Kidney epithelial cell (primary cell): Measurements from ENCODE around the gene MAP4K3. TPM values are rescaled to one million over a fixed set of nuclear protein-coding genes. Genes with fewer than 3 reads are reported as not detected.
"Not testable (repeated sequence)": the region's sequence is repeated elsewhere in the genome, so short reads cannot be mapped to it uniquely, and the experiment has no call there.

Experiments used
- DNase-seq: peaks from one replicate; pipeline ENCODE4 v3.0.0-alpha.2; 2010; ENCODE audit warnings: low read depth
- H3K27me3 ChIP-seq: 2 replicates; pipeline ENCODE4 v1.6.0; 2011; ENCODE audit warnings: low read length; ENCODE audit not compliant: control insufficient read depth, insufficient read depth
- H3K36me3 ChIP-seq: 2 replicates; pipeline ENCODE4 v1.5.1; 2011; ENCODE audit warnings: low read length; ENCODE audit not compliant: control insufficient read depth, insufficient read depth
- H3K4me3 ChIP-seq: 2 replicates; pipeline ENCODE4 v1.5.1; 2011; ENCODE audit warnings: low read depth, mild to moderate bottlenecking, control low read depth, low read length
- total RNA-seq: library from RNA; depleted of rRNA; stranded (reverse); fragments of >200 nt; gene quantifications from 2 replicates; pipeline ENCODE4 v1.2.3, GENCODE V29; 2015
- TF ChIP-seq, protein P1 (sequence below): IDR thresholded peaks from 2 replicates; pipeline ENCODE4 v1.5.1; 2011; ENCODE audit warnings: mild to moderate bottlenecking, moderate library complexity, low read length, control low read depth, inconsistent platforms; ENCODE audit not compliant: insufficient read depth, poor library complexity, severe bottlenecking

The MAP4K3 gene
- total RNA-seq, 1 donor from 2014 or later: 25.7 TPM

DNA sequence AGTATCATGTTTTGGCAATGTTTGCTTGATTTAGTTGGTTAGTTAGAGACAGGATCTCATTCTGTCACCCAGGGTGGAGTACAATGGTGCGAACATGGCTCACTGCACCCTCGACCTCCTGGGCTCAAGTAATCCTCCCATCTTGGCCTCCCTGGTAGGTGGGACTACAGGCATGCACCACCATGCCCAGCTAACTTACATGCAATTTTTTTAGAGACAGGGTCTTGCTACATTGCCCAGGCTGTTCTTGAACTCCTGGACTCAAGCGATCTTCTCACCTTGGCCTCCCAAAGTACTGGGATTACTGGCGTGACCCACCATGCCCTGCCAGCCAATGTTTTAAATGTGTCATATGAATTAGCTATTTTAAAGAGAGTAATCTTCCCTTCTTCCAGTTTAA lies 177.0 kb downstream of the MAP4K3 start:
- no peaks in the 10 kb centered on the region for H3K36me3 ChIP-seq

DNA sequence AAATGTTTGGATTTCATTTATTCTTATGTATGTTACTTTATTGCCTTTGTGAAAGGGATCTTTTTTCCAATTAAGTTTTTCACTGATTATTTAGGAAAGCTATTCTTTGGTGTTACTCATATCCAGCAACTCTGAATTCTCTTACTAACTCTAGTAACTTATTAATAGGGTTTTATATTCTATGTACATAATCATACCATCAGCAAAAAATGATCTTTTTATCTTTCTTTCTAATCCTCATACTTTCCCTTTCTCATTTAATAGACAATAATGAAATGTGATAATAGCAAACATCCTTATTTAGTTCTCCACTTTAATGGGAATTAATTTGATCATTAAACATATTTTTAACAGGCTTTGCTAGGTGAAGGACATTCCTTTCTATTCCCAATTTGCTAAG lies 181.0 kb downstream of the MAP4K3 start:
- no peak overlapping the region for H3K4me3 ChIP-seq
- no peaks in the 10 kb centered on the region for H3K36me3 ChIP-seq
- TF ChIP-seq, protein P1, sequence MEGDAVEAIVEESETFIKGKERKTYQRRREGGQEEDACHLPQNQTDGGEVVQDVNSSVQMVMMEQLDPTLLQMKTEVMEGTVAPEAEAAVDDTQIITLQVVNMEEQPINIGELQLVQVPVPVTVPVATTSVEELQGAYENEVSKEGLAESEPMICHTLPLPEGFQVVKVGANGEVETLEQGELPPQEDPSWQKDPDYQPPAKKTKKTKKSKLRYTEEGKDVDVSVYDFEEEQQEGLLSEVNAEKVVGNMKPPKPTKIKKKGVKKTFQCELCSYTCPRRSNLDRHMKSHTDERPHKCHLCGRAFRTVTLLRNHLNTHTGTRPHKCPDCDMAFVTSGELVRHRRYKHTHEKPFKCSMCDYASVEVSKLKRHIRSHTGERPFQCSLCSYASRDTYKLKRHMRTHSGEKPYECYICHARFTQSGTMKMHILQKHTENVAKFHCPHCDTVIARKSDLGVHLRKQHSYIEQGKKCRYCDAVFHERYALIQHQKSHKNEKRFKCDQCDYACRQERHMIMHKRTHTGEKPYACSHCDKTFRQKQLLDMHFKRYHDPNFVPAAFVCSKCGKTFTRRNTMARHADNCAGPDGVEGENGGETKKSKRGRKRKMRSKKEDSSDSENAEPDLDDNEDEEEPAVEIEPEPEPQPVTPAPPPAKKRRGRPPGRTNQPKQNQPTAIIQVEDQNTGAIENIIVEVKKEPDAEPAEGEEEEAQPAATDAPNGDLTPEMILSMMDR: no peak
- H3K27me3 ChIP-seq: no peaks in the 10 kb centered on the region
- no peak for DNase-seq

More for the DNA sequence above, 177.0 kb downstream of the MAP4K3 start:
- TF ChIP-seq, protein P1: no peak
- DNase-seq: no peak
- Histone ChIP-seq H3K27me3 (no peaks in the 10 kb centered on the region), H3K4me3 (no peak overlapping the region)

DNA sequence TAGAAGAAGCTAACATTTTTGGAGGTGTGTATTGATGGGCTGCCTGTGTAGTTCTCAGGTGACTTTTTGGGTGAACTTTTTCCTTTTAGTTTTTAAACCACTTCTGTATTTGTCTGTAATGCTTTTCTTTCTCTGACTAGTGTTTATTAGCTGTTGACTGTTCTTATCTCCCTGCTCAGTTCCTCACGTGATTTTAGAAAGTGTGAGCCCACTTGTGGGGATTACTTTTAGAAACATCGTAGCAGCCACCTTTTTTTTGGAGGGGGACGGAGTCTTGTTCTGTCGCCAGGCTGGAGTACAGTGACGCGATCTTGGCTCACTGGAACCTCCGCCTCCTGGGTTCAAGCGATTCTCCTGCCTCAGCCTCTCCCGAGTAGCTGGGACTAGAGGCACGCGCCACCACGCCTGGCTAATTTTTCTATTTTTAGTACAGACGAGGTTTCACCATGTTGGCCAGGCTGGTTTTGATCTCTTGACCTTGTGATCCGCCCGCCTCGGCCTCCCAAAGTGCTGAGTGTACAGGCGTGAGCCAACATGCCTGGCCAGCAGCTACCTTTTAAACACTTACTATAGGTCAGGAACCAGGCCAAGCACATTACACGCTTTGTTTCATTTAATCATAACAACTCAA lies 184.1 kb downstream of the MAP4K3 start:
- Histone ChIP-seq H3K36me3 (no peaks in the 10 kb centered on the region), H3K27me3 (no peaks in the 10 kb centered on the region), H3K4me3 (no peak overlapping the region)
- TF ChIP-seq, protein P1: no peak
- no peak for DNase-seq

DNA sequence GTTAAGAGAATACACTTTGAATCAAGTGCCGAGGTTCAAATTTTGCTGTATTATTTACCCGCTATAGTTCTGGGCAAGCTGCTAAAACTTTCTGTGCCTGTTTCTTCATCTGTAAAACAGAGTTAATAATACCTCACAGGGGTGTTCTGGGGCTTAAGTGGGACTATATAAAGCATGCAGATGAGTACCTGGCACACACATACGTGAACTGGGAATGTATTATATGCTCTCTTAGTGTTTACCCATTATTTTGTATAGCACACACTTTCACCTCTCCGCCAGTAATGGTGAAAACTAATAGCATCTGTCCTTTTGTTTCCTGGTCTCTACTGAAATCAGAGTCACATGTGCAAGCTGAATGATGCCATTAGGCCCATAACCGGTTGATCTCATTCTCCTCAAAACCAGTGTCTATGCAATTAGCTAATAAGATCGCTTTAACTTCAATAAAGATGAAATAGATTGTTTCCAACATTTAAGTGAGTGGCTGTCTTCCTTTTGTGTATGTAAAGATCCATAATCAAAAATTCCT lies 189.5 kb downstream of the MAP4K3 start:
- TF ChIP-seq, protein P1: no peak
- Histone ChIP-seq H3K27me3 (no peaks in the 10 kb centered on the region), H3K36me3 (no peaks in the 10 kb centered on the region), H3K4me3 (no peak overlapping the region)
- no peak for DNase-seq

DNA sequence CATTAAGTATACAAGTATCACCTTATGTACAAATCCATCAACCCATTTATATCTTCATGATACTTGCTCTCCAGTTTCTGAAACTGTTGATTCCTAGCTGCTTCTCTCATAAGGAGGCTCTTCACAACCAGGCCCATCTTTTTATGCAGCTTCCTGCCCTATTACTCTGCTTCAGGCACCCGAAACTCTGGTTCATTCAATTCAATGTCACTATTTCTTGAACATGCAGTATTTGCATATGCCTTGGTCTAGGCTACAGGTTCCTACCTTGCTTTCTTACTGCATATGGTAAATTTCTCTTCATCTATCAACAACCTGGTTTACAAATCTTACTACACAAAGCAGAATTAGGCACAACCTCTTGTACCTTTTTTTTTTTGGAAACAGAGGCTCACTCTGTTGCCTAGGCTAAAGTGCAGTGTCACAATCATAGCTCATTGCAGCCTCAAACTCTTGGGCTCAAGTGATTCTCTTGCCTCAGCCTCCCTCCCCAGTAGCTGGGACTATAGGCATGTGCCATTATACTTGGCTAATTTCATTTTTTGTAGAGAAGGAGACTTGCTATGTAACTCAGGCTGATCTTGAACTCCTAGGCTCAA lies 190.6 kb downstream of the MAP4K3 start:
- TF ChIP-seq, protein P1: no peak
- H3K27me3 ChIP-seq: no peaks in the 10 kb centered on the region
- no peaks in the 10 kb centered on the region for H3K36me3 ChIP-seq
- H3K4me3 ChIP-seq: no peak overlapping the region
- DNase-seq: no peak

DNA sequence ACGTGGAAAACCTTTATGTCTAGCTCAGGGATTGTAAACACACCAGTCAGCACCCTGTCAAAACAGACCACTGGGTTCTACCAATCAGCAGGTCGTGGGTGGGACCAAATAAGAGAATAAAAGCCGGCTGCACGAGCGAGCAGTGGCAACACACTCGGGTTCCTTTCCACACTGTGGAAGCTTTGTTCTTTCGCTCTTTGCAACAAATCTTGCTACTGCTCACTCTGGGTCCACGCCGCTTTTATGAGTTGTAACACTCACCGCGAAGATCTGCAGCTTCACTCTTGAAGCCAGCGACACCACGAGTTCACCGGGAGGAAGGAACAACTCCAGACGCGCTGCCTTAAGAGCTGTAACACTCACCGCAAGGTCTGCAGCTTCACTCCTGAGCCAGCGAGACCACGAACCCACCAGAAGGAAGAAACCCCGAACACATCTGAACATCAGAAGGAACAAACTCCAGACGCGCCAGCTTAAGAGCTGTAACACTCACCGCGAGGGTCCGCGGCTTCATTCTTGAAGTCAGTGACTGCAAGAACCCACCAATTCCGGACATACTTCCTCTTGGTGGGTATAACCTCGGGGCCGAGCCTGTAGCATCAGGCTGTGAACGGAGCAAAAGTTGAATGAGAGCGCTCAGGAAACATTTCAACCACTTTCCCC lies 192.0 kb downstream of the MAP4K3 start:
- H3K27me3 ChIP-seq, DNase-seq, H3K4me3 ChIP-seq, H3K36me3 ChIP-seq: not testable (repeated sequence)

DNA sequence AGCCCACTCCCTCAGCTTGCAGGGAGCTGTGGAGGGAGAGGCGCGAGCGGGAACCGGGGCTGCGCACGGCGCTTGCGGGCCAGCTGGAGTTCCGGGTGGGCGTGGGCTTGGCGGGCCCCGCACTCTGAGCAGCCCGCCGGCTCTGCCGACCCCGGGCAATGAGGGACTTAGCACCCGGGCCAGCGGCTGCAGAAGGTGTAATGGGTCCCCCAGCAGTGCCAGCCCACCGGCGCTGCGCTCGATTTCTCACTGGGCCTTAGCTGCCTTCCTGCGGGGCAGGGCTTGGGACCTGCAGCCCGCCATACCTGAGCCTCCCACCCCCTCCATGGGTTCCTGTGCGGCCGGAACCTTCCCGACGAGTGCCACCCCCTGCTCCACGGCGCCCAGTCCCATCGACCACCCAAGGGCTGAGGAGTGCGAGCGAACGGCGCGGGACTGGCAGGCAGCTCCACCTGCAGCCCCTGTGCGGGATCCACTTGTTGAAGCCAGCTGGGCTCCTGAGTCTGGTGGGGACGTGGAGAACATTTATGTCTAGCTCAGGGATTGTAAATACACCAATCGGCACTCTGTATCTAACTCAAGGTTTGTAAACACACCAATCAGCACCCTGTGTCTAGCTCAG lies 192.7 kb downstream of the MAP4K3 start:
- H3K27me3 ChIP-seq, DNase-seq, H3K36me3 ChIP-seq: not testable (repeated sequence)
- H3K4me3 ChIP-seq: peak overlapping the region; percentile 48
